Stomach (tissue), 9 donors: ENCODE data around the gene ZNF746. TPM values are rescaled to one million over a fixed set of nuclear protein-coding genes. Genes with fewer than 3 reads are reported as not detected.

Experiments used
- DNase-seq, 2 donors: peaks; one replicate each; pipeline versions ENCODE4 v3.0.0 to v3.0.0-alpha.2; 2013 to 2019
- H3K27ac ChIP-seq, 5 donors: fragments of 200-600 bp in 4 of 5; sonication (generic) in 4 of 5; one replicate each; pipeline ENCODE4 v1.5.1; 2013 to 2019; ENCODE audit warnings: mild to moderate bottlenecking in 1 of 5, moderate library complexity in 1 of 5
- H3K27me3 ChIP-seq, 3 donors: fragments of 200-600 bp; sonication (generic); one replicate each; pipeline ENCODE4 v1.5.1; 2017 to 2019; ENCODE audit warnings: mixed run types in 1 of 3
- H3K36me3 ChIP-seq, 4 donors: fragments of 200-600 bp; sonication (generic); 1 replicate in 3 of 4; 2 replicates in 1 of 4; pipeline ENCODE4 v1.5.1; 2016 to 2019
- H3K4me1 ChIP-seq, 4 donors: fragments of 200-600 bp; sonication (generic); one replicate each; pipeline ENCODE4 v1.5.1; 2016 to 2019
- H3K4me3 ChIP-seq, 4 donors: fragments of 200-600 bp; sonication (generic) in 3 of 4; one replicate each; pipeline ENCODE4 v1.5.1; 2016 to 2019; ENCODE audit warnings: mild to moderate bottlenecking in 1 of 4
- H3K9me3 ChIP-seq, 4 donors: fragments of 200-600 bp; sonication (generic); one replicate each; pipeline ENCODE4 v1.5.1; 2016 to 2019
- EP300 ChIP-seq: sonication (generic); formaldehyde crosslinking; IDR thresholded peaks from one replicate; pipeline ENCODE4 v1.6.1; 2017; ENCODE audit warnings: antibody characterized with exemption
- POLR2A ChIP-seq, 4 donors: fragments of 450-650 bp; IDR thresholded peaks; one replicate each; pipeline ENCODE4 v1.6.1; 2016; ENCODE audit warnings: antibody characterized with exemption in 4 of 4, control low read depth in 2 of 4, mild to moderate bottlenecking in 1 of 4, moderate library complexity in 1 of 4
- POLR2AphosphoS5 ChIP-seq, 3 donors: sonication (generic); formaldehyde crosslinking; IDR thresholded peaks; one replicate each; pipeline ENCODE4 v1.6.1; 2016; ENCODE audit warnings: antibody characterized with exemption in 3 of 3
- WGBS, 5 donors: extraction: QIAGEN DNeasy Blood & Tissue Kit in 3 of 5; methylation state at CpG; one replicate each; pipeline versions ENCODE4 v1.1.5 to v1.1.7; 2013 to 2018; 5-methylcytosine and 5-hydroxymethylcytosine counted together
- intact Hi-C: fragments of 100-400 bp; cut with DNase I; formaldehyde crosslinking; loops from one replicate; pipeline ENCODE4 v1.15.1; 2023; ENCODE audit warnings: low total_unique reads
- polyA plus RNA-seq, 3 donors: library from polyadenylated mRNA; stranded (reverse); fragments of 200-250 nt; gene quantifications; one replicate each; pipeline ENCODE4 v1.2.3, GENCODE V29; 2013
- total RNA-seq, 5 donors: library from RNA; depleted of rRNA; stranded (reverse); fragments of >200 nt; gene quantifications; one replicate each; pipeline versions ENCODE4 v1.1.0 to v1.2.3, GENCODE V29; 2014 to 2016
- TF ChIP-seq, protein P1 (sequence below), 7 experiments: fragments of 450-650 bp in 4 of 7; fragments of 200-600 bp in 3 of 7; sonication (generic) in 3 of 7; IDR thresholded peaks; one replicate each; pipeline ENCODE4 v1.5.1; 2016 to 2019; ENCODE audit warnings: antibody characterized with exemption in 7 of 7, control low read depth in 2 of 7, mild to moderate bottlenecking in 1 of 7
- donor health status: healthy with polysubstance abuse.
- donor health status: Bipolar disorder and iron deficiency.
- donor health status: healthy.

The ZNF746 gene
- total and polyA plus RNA-seq, 8 donors = 4.7 to 128 (median 18.3) TPM

DNA sequence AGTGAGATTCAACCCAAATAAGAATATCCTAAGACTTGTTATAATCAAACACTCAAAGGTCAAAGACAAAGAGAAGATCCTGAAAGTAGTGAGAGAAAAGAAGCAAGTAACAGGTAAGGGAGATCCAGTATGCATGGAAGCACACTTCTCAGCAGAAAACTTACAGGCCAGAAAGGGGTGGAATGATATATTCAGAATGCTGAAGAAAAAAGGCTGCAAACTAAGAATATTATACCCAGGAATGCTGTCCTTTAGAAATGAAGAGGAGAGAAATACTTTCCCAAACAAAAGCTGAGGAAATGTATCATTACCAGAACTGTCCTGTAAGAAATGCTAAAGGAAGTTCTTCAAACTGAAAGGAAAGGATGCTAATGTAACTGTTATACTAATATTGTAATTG, 12.6 kb upstream of the ZNF746 start:
- Histone ChIP-seq H3K9me3 (peaks cover 7 to 51% (median 24%) of the 10 kb centered on the region in 4 donors), H3K4me1 (no peaks in the 10 kb centered on the region), H3K27ac (no peak overlapping the region), H3K4me3 (no peak overlapping the region), H3K36me3 (no peaks in the 10 kb centered on the region), H3K27me3 (no peaks in the 10 kb centered on the region)
- intact Hi-C loops = no loop called here
- DNase-seq = no peak
- TF ChIP-seq POLR2A (IDR thresholded peaks at IDR 0.05) (no peak), POLR2AphosphoS5 (IDR thresholded peaks at IDR 0.05) (no peak), EP300 (no peak)
- TF ChIP-seq, protein P1, sequence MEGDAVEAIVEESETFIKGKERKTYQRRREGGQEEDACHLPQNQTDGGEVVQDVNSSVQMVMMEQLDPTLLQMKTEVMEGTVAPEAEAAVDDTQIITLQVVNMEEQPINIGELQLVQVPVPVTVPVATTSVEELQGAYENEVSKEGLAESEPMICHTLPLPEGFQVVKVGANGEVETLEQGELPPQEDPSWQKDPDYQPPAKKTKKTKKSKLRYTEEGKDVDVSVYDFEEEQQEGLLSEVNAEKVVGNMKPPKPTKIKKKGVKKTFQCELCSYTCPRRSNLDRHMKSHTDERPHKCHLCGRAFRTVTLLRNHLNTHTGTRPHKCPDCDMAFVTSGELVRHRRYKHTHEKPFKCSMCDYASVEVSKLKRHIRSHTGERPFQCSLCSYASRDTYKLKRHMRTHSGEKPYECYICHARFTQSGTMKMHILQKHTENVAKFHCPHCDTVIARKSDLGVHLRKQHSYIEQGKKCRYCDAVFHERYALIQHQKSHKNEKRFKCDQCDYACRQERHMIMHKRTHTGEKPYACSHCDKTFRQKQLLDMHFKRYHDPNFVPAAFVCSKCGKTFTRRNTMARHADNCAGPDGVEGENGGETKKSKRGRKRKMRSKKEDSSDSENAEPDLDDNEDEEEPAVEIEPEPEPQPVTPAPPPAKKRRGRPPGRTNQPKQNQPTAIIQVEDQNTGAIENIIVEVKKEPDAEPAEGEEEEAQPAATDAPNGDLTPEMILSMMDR (IDR thresholded peaks at IDR 0.05) = no peak

DNA sequence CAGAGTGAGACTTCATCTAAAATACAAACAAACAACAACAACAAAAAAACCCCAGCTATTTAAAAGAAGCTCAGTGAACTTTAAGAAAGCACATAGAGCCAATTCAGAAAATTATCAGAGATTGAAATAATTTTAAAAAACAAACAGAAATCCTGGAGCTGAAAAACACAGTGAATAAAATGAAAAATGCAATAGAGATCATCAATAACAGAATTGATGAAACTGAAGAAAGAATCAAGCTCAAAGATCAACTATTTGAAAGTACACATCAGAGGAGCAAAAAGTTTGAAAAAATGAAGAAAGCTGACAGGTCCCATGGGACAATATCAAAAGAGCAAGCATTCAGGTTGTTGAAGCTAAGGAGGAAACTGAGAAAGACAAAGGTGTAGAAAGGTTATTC, 12.2 kb upstream of the ZNF746 start:
- DNase-seq = no peak
- Histone ChIP-seq H3K36me3 (no peaks in the 10 kb centered on the region), H3K4me1 (no peaks in the 10 kb centered on the region), H3K4me3 (no peak overlapping the region), H3K27ac (no peak overlapping the region), H3K9me3 (peaks cover 7 to 51% (median 24%) of the 10 kb centered on the region in 4 donors), H3K27me3 (no peaks in the 10 kb centered on the region)
- intact Hi-C loops = no loop called here
- TF ChIP-seq, protein P1 (IDR thresholded peaks at IDR 0.05) = no peak
- TF ChIP-seq POLR2AphosphoS5 (IDR thresholded peaks at IDR 0.05) = no peak
- no peak for TF ChIP-seq POLR2A (IDR thresholded peaks at IDR 0.05)
- TF ChIP-seq EP300 = no peak

DNA sequence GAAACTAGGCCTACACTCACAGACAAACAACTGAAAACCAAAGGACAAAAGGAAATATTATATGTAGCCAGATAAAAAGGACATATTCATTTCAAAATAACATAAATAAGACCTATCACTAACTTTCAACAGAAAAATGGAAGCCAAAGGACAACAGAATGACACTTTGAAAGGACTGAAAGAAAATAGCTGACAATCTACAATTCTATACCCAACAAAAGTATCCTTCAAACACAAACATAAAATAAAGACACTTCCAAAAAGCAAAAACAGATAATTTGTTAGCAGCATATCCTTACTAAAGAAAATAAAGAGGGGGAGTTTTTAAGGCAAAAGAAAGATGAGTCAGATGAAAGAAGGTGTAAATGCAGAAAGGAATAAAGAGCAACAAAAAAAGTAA, 7.9 kb upstream of the ZNF746 start:
- no peak overlapping the region for H3K27ac ChIP-seq
- intact Hi-C loops = no loop called here
- H3K27me3 ChIP-seq = no peaks in the 10 kb centered on the region
- TF ChIP-seq POLR2A (IDR thresholded peaks at IDR 0.05) (no peak), EP300 (no peak), POLR2AphosphoS5 (IDR thresholded peaks at IDR 0.05) (no peak)
- TF ChIP-seq, protein P1 (IDR thresholded peaks at IDR 0.05) = no peak
- no peak for DNase-seq
- H3K4me3 ChIP-seq = no peak overlapping the region
- no peaks in the 10 kb centered on the region for H3K4me1 ChIP-seq
- H3K9me3 ChIP-seq = peaks cover 7 to 34% (median 18%) of the 10 kb centered on the region in 4 donors
- no peaks in the 10 kb centered on the region for H3K36me3 ChIP-seq

DNA sequence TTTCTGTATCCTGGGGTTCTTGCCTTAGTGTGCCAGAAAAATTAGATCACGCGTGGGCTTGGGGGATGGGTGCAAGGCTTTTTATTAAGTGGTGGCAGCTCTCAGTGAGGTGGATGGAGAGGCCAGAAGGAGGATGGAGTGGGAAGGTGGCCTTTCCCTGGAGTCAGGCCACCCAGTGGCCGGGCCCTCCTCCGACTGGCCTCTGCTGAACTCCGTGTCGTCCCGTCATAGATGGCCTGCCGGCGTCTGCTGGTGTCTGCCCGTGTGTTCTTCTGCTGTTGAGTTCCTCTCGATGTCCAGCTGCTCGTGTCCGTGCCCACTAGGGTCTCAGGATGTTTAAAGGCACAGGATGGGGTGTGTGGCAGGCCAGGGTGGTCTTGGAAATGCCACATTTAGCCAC, 4.0 kb upstream of the ZNF746 start:
- H3K27ac ChIP-seq = no peak overlapping the region
- intact Hi-C loops = no loop called here
- H3K27me3 ChIP-seq = no peaks in the 10 kb centered on the region
- TF ChIP-seq EP300 = no peak
- no peak for TF ChIP-seq POLR2AphosphoS5 (IDR thresholded peaks at IDR 0.05)
- no peak for TF ChIP-seq POLR2A (IDR thresholded peaks at IDR 0.05)
- TF ChIP-seq, protein P1 (IDR thresholded peaks at IDR 0.05) = no peak
- no peaks in the 10 kb centered on the region for H3K36me3 ChIP-seq
- DNase-seq = no peak
- no peak overlapping the region for H3K4me3 ChIP-seq
- H3K4me1 ChIP-seq = peaks cover 0 to 8% (median 4%) of the 10 kb centered on the region in 4 donors
- peaks cover 0 to 14% (median 4%) of the 10 kb centered on the region in 4 donors for H3K9me3 ChIP-seq
- WGBS, 5 donors = 67 to 77% (median 73%) methylated on average over 6 to 13 of the region's 13 CpGs
